ENCODE results near the gene YY1.

GRCh38 chr14:100192672-100193416, 46.1 kb upstream of the YY1 start:
- TF ChIP-seq, protein P1, sequence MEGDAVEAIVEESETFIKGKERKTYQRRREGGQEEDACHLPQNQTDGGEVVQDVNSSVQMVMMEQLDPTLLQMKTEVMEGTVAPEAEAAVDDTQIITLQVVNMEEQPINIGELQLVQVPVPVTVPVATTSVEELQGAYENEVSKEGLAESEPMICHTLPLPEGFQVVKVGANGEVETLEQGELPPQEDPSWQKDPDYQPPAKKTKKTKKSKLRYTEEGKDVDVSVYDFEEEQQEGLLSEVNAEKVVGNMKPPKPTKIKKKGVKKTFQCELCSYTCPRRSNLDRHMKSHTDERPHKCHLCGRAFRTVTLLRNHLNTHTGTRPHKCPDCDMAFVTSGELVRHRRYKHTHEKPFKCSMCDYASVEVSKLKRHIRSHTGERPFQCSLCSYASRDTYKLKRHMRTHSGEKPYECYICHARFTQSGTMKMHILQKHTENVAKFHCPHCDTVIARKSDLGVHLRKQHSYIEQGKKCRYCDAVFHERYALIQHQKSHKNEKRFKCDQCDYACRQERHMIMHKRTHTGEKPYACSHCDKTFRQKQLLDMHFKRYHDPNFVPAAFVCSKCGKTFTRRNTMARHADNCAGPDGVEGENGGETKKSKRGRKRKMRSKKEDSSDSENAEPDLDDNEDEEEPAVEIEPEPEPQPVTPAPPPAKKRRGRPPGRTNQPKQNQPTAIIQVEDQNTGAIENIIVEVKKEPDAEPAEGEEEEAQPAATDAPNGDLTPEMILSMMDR (IDR thresholded peaks at IDR 0.05 in 8 of 11, conservative IDR thresholded peaks at IDR 0.05 in 3 of 11) = peak; percentile 95 to 100 (median 99)
- TF ChIP-seq POLR2A (IDR thresholded peaks at IDR 0.05) = no peak
